RWPE2 (cell line): ENCODE results near the gene DEF6.

Experiments used
- ATAC-seq: fragments of 200-7000 bp; cut with Tn5 transposase; 3 replicates; pipeline ENCODE4 v1.9.1; 2021; ENCODE audit warnings: low read depth
- DNase-seq: peaks from one replicate; pipeline ENCODE4 v3.0.0-alpha.2; 2020; ENCODE audit warnings: low spot score
- H3K27ac ChIP-seq: fragments of 450-650 bp; 2 replicates; pipeline ENCODE4 v1.5.1; 2017; ENCODE audit warnings: mild to moderate bottlenecking; ENCODE audit not compliant: poor library complexity, severe bottlenecking
- H3K27me3 ChIP-seq: fragments of 250-450 bp; sonication (Bioruptor Pico); 2 replicates; pipeline ENCODE4 v1.5.1; 2021; ENCODE audit warnings: mild to moderate bottlenecking, moderate library complexity; ENCODE audit not compliant: insufficient read depth, poor library complexity, severe bottlenecking
- H3K36me3 ChIP-seq: fragments of 250-450 bp; sonication (Bioruptor Pico); 2 replicates; pipeline ENCODE4 v1.5.1; 2020; ENCODE audit warnings: low read depth, mild to moderate bottlenecking, moderate library complexity
- H3K4me1 ChIP-seq: fragments of 250-450 bp; sonication (Bioruptor Pico); 2 replicates; pipeline ENCODE4 v1.5.1; 2021; ENCODE audit warnings: mild to moderate bottlenecking, moderate library complexity; ENCODE audit not compliant: insufficient read depth, poor library complexity, severe bottlenecking
- H3K4me3 ChIP-seq: fragments of 250-450 bp; sonication (Bioruptor Pico); 2 replicates; pipeline ENCODE4 v1.5.1; 2021; ENCODE audit warnings: mild to moderate bottlenecking, moderate library complexity; ENCODE audit not compliant: severe bottlenecking
- H3K9me3 ChIP-seq: fragments of 250-450 bp; sonication (Bioruptor Pico); 2 replicates; pipeline ENCODE4 v1.5.1; 2021; ENCODE audit warnings: mild to moderate bottlenecking, moderate library complexity; ENCODE audit not compliant: severe bottlenecking
- CTCF ChIP-seq: fragments of 450-650 bp; IDR thresholded peaks from one replicate; pipeline ENCODE4 v1.5.1; 2017; ENCODE audit warnings: mild to moderate bottlenecking, moderate library complexity; ENCODE audit not compliant: poor library complexity, severe bottlenecking

DEF6 gene

GRCh38 chr6:35343092-35343834 lies 45.6 kb downstream of the DEF6 start:
- H3K9me3 ChIP-seq = no peaks in the 10 kb centered on the region
- TF ChIP-seq CTCF = no peak
- H3K4me1 ChIP-seq = peaks cover 8% of the 10 kb centered on the region
- H3K27ac ChIP-seq = peak overlapping the region; percentile 43
- peak; percentile 4; the same call in 2 of the 3 replicates for ATAC-seq
- peaks cover 39% of the 10 kb centered on the region for H3K36me3 ChIP-seq
- peak overlapping the region; percentile 81 for H3K4me3 ChIP-seq
- DNase-seq = no peak
- H3K27me3 ChIP-seq = no peaks in the 10 kb centered on the region

GRCh38 chr6:35343835-35344550 lies 46.4 kb downstream of the DEF6 start:
- peaks cover 44% of the 10 kb centered on the region for H3K36me3 ChIP-seq
- TF ChIP-seq CTCF = no peak

GRCh38 chr6:35351422-35351821 lies 53.8 kb downstream of the DEF6 start:
- Histone ChIP-seq H3K4me3 (no peak overlapping the region), H3K4me1 (no peaks in the 10 kb centered on the region), H3K27ac (no peak overlapping the region), H3K36me3 (peaks cover 73% of the 10 kb centered on the region), H3K9me3 (no peaks in the 10 kb centered on the region), H3K27me3 (no peaks in the 10 kb centered on the region)
- no peak for TF ChIP-seq CTCF
- ATAC-seq = no peak
- no peak for DNase-seq

More at GRCh38 chr6:35343835-35344550, 46.4 kb downstream of the DEF6 start:
- no peaks in the 10 kb centered on the region for H3K9me3 ChIP-seq
- DNase-seq (no peak), ATAC-seq (no peak)
- H3K4me3 ChIP-seq = peak overlapping the region; percentile 81
- peaks cover 8% of the 10 kb centered on the region for H3K4me1 ChIP-seq
- no peaks in the 10 kb centered on the region for H3K27me3 ChIP-seq
- H3K27ac ChIP-seq = peak overlapping the region; percentile 43

GRCh38 chr6:35352735-35353134 lies 55.1 kb downstream of the DEF6 start:
- Histone ChIP-seq H3K27ac (no peak overlapping the region), H3K4me1 (no peaks in the 10 kb centered on the region), H3K27me3 (no peaks in the 10 kb centered on the region), H3K9me3 (no peaks in the 10 kb centered on the region), H3K36me3 (peaks cover 62% of the 10 kb centered on the region), H3K4me3 (no peak overlapping the region)
- ATAC-seq = no peak
- TF ChIP-seq CTCF = no peak
- no peak for DNase-seq
